ENCODE measurements around the gene DNAJC4. TPM values are rescaled to one million over a fixed set of nuclear protein-coding genes. Genes with fewer than 3 reads are reported as not detected.

DNAJC4 gene
- polyA plus RNA-seq, 1 donor from 2014 or later = 20.3 TPM

GRCh38 chr11:64265176-64266160 lies 35.1 kb downstream of the DNAJC4 start:
- Histone ChIP-seq H3K27ac (ENCODE audit: low read length) (no peak overlapping the region), H3K4me3 (ENCODE audit: low read length) (no peak overlapping the region), H3F3A (ENCODE audit: insufficient read depth, low read length, poor library complexity, severe bottlenecking) (peaks cover 4% of the 10 kb centered on the region), H3K9me3 (ENCODE audit: low read length) (no peaks in the 10 kb centered on the region), H2AFZ (ENCODE audit: low read depth, low read length) (no peak overlapping the region), H3K4me2 (ENCODE audit: low read length) (no peak overlapping the region), H3K9me2 (ENCODE audit: insufficient read depth, low read length) (no peaks in the 10 kb centered on the region), H4K20me1 (ENCODE audit: insufficient read depth) (no peaks in the 10 kb centered on the region), H3K36me3 (ENCODE audit: insufficient read depth, low read length) (no peaks in the 10 kb centered on the region), H3K79me2 (replicated peaks; ENCODE audit: insufficient read depth, low read length) (no peaks in the 10 kb centered on the region), H3K27me3 (ENCODE audit: insufficient read depth, low read depth, low read length) (no peaks in the 10 kb centered on the region), H3K9ac (ENCODE audit: low read length) (no peak overlapping the region)
- no peak for TF ChIP-seq EP300 (conservative IDR thresholded peaks at IDR 0.05; ENCODE audit: poor library complexity, severe bottlenecking)
- no peak for TF ChIP-seq RAD21 (conservative IDR thresholded peaks at IDR 0.05)
- no peak for TF ChIP-seq SMC3 (conservative IDR thresholded peaks at IDR 0.05; ENCODE audit: poor library complexity)
- no peak for TF ChIP-seq POLR2AphosphoS5 (IDR thresholded peaks at IDR 0.05)
- no peak for TF ChIP-seq REST (IDR thresholded peaks at IDR 0.05; ENCODE audit: borderline replicate concordance)
- TF ChIP-seq TAF1 (IDR thresholded peaks at IDR 0.05; ENCODE audit: low read depth) = no peak
- TF ChIP-seq MXI1 (conservative IDR thresholded peaks at IDR 0.05; ENCODE audit: poor library complexity, severe bottlenecking) = no peak
- TF ChIP-seq EZH2 (IDR thresholded peaks at IDR 0.05; ENCODE audit: borderline replicate concordance, insufficient read depth, low read length, poor library complexity, severe bottlenecking) = no peak
- no peak for TF ChIP-seq CTCF (IDR thresholded peaks at IDR 0.05; ENCODE audit: poor library complexity, severe bottlenecking)

GRCh38 chr11:64266339-64266738 lies 36.0 kb downstream of the DNAJC4 start:
- Histone ChIP-seq H3K9me3 (ENCODE audit: low read length) (no peaks in the 10 kb centered on the region), H3K36me3 (ENCODE audit: insufficient read depth, low read length) (no peaks in the 10 kb centered on the region), H4K20me1 (ENCODE audit: insufficient read depth) (no peaks in the 10 kb centered on the region), H3K9ac (ENCODE audit: low read length) (no peak overlapping the region), H3K27ac (ENCODE audit: low read length) (no peak overlapping the region), H2AFZ (ENCODE audit: low read depth, low read length) (no peak overlapping the region), H3K4me2 (ENCODE audit: low read length) (no peak overlapping the region), H3K27me3 (ENCODE audit: insufficient read depth, low read depth, low read length) (no peaks in the 10 kb centered on the region), H3F3A (ENCODE audit: insufficient read depth, low read length, poor library complexity, severe bottlenecking) (peaks cover 6% of the 10 kb centered on the region), H3K79me2 (replicated peaks; ENCODE audit: insufficient read depth, low read length) (no peaks in the 10 kb centered on the region), H3K4me3 (ENCODE audit: low read length) (no peak overlapping the region), H3K9me2 (ENCODE audit: insufficient read depth, low read length) (no peaks in the 10 kb centered on the region)
- TF ChIP-seq MXI1 (conservative IDR thresholded peaks at IDR 0.05; ENCODE audit: poor library complexity, severe bottlenecking) (no peak), EP300 (conservative IDR thresholded peaks at IDR 0.05; ENCODE audit: poor library complexity, severe bottlenecking) (no peak), REST (IDR thresholded peaks at IDR 0.05; ENCODE audit: borderline replicate concordance) (no peak), RAD21 (conservative IDR thresholded peaks at IDR 0.05) (no peak), TAF1 (IDR thresholded peaks at IDR 0.05; ENCODE audit: low read depth) (no peak), EZH2 (IDR thresholded peaks at IDR 0.05; ENCODE audit: borderline replicate concordance, insufficient read depth, low read length, poor library complexity, severe bottlenecking) (no peak)

Data from neural cell (in vitro differentiated cells).